PFSK-1 (cell line): ENCODE results near the gene HMOX2.

ENCODE experiments used
- POLR2AphosphoS5 ChIP-seq: IDR thresholded peaks from 2 replicates; pipeline ENCODE4 v1.6.1; 2012; ENCODE audit warnings: low read depth, mild to moderate bottlenecking, control low read depth, low read length, moderate library complexity
- TF ChIP-seq, protein P1 (sequence below), 2 experiments: IDR thresholded peaks; 2 replicates each; pipeline versions ENCODE4 v1.6.1 to v1.8.0; 2011 to 2012; ENCODE audit warnings: low read depth in 2 of 2, low read length in 2 of 2, control low read depth in 1 of 2, inconsistent platforms in 1 of 2, mild to moderate bottlenecking in 1 of 2, moderate library complexity in 1 of 2; ENCODE audit not compliant: insufficient read depth in 1 of 2

DNA sequence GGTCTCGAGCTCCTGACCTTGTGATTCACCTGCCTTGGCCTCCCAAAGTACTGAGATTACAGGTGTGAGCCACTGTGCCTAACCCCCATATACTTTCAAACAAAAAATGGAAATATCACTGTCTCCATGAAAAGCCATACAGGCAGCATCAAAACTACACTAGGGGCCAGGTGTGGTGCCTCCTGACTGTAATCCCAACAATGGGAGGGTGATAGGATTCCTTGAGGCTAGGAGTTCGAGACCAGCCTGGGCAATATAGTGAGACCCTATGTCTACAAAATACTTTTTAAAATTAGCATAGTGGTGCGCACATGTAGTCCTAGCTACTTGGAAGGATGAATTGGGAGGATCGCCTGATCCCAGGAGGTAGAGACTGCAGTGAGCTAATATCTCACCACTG lies 15.7 kb downstream of the HMOX2 start:
- TF ChIP-seq, protein P1, sequence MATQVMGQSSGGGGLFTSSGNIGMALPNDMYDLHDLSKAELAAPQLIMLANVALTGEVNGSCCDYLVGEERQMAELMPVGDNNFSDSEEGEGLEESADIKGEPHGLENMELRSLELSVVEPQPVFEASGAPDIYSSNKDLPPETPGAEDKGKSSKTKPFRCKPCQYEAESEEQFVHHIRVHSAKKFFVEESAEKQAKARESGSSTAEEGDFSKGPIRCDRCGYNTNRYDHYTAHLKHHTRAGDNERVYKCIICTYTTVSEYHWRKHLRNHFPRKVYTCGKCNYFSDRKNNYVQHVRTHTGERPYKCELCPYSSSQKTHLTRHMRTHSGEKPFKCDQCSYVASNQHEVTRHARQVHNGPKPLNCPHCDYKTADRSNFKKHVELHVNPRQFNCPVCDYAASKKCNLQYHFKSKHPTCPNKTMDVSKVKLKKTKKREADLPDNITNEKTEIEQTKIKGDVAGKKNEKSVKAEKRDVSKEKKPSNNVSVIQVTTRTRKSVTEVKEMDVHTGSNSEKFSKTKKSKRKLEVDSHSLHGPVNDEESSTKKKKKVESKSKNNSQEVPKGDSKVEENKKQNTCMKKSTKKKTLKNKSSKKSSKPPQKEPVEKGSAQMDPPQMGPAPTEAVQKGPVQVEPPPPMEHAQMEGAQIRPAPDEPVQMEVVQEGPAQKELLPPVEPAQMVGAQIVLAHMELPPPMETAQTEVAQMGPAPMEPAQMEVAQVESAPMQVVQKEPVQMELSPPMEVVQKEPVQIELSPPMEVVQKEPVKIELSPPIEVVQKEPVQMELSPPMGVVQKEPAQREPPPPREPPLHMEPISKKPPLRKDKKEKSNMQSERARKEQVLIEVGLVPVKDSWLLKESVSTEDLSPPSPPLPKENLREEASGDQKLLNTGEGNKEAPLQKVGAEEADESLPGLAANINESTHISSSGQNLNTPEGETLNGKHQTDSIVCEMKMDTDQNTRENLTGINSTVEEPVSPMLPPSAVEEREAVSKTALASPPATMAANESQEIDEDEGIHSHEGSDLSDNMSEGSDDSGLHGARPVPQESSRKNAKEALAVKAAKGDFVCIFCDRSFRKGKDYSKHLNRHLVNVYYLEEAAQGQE (IDR thresholded peaks at IDR 0.05; ENCODE audit: insufficient read depth in 1 of 2, low read depth in 2 of 2, low read length in 2 of 2): no peak
- TF ChIP-seq POLR2AphosphoS5: no peak
